Muscle of leg (tissue), 9 donors: ENCODE measurements around the gene BHLHE23. TPM values are rescaled to one million over a fixed set of nuclear protein-coding genes. Genes with fewer than 3 reads are reported as not detected.

ENCODE experiments used
- polyA plus RNA-seq, 8 donors: library from polyadenylated mRNA; unstranded; fragments of 120-200 nt; gene quantifications; one replicate each; pipeline versions ENCODE4 v1.2.1 to v1.2.3, GENCODE V29; 2013; ENCODE audit warnings: inconsistent platforms in 1 of 8, low replicate concordance in 1 of 8; ENCODE audit not compliant: insufficient read length in 8 of 8, insufficient read depth in 1 of 8
- total RNA-seq: library from RNA; stranded (reverse); fragments of 120-200 nt; gene quantifications from one replicate; pipeline ENCODE4 v1.2.4, GENCODE V29; 2013

BHLHE23 gene
- total and polyA plus RNA-seq, 9 donors, result not detected

Other genes with a start within 250 kb of the BHLHE23 start
- gene MRGBP, start 210.5 kb downstream of the BHLHE23 start, total RNA-seq, result 12.1 TPM
- gene MRGBP, start 210.5 kb downstream of the BHLHE23 start, polyA plus RNA-seq, result 10 to 100 TPM in 6 of 8 donors, 1 to 10 TPM in 2; 8.4 to 13.4 (median 11.7) TPM
- gene OGFR, start 202.1 kb downstream of the BHLHE23 start, total RNA-seq, result 23.2 TPM
- gene OGFR, start 202.1 kb downstream of the BHLHE23 start, polyA plus RNA-seq, result 10 to 100 TPM; 16.7 to 26.6 (median 21.5) TPM
- 27.1 TPM for gene COL9A3, start 189.9 kb downstream of the BHLHE23 start, total RNA-seq
- gene COL9A3, start 189.9 kb downstream of the BHLHE23 start, polyA plus RNA-seq, result 10 to 100 TPM in 6 of 8 donors, 1 to 10 TPM in 2; 6.4 to 43.5 (median 13.9) TPM
- 9.7 TPM for gene TCFL5, start 145.1 kb downstream of the BHLHE23 start, total RNA-seq
- 10 to 100 TPM in 2 of 8 donors, 1 to 10 TPM in 6; 6.1 to 12.1 (median 8.1) TPM for gene TCFL5, start 145.1 kb downstream of the BHLHE23 start, polyA plus RNA-seq
- gene DIDO1, start 80.5 kb downstream of the BHLHE23 start, total RNA-seq, result 37.6 TPM
- 10 to 100 TPM; 35.0 to 42.0 (median 38.7) TPM for gene DIDO1, start 80.5 kb downstream of the BHLHE23 start, polyA plus RNA-seq
- gene GID8, start 68.8 kb downstream of the BHLHE23 start, total RNA-seq, result 22.0 TPM
- 10 to 100 TPM; 27.9 to 38.7 (median 30.8) TPM for gene GID8, start 68.8 kb downstream of the BHLHE23 start, polyA plus RNA-seq
- 1.7 TPM for gene SLC17A9, start 54.3 kb downstream of the BHLHE23 start, total RNA-seq
- gene SLC17A9, start 54.3 kb downstream of the BHLHE23 start, polyA plus RNA-seq, result 1 to 10 TPM in 6 of 8 donors, under 1 TPM in 2; 0.41 to 1.5 (median 1.2) TPM
- gene YTHDF1, start 209.2 kb upstream of the BHLHE23 start, total RNA-seq, result 16.8 TPM
- 10 to 100 TPM; 27.6 to 34.7 (median 28.6) TPM for gene YTHDF1, start 209.2 kb upstream of the BHLHE23 start, polyA plus RNA-seq
- gene BIRC7, start 228.9 kb upstream of the BHLHE23 start, total RNA-seq, result 0.13 TPM
- gene BIRC7, start 228.9 kb upstream of the BHLHE23 start, polyA plus RNA-seq, result under 1 TPM in 4 of 8 donors, not detected in 4; 0.19 to 0.61 (median 0.23) TPM
- 28.5 TPM for gene NKAIN4, start 247.5 kb upstream of the BHLHE23 start, total RNA-seq
- 10 to 100 TPM; 28.9 to 58.0 (median 38.9) TPM for gene NKAIN4, start 247.5 kb upstream of the BHLHE23 start, polyA plus RNA-seq